Suppressor macrophage treated with lipopolysaccharide for 4 hours (primary cell): ENCODE data around the gene TBPL2.
"Not testable (repeated sequence)": the region's sequence is repeated elsewhere in the genome, so short reads cannot be mapped to it uniquely, and the experiment has no call there.

Source experiments
- DNase-seq: peaks from one replicate; pipeline ENCODE4 v3.0.0-alpha.2; 2020

TBPL2 gene

DNA sequence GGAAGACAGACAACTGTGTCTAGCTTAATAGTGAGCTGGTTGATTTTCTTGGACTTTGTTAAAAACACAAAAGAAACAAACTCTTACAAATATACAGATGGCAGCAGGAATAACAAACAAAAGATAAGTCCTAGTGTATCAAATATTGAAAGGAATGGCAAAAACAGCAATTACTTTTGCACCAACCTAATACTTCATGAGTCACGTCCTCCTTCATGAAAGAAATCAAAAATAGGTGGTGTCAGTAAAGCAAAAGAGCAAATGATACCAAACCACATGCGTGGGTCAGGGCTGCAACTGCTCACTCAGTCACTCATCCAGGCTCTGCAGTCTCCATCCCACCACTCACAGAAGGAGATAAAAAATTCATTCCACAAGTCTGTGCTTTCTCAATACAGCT lies 40.6 kb downstream of the TBPL2 start:
- DNase-seq: no peak

DNA sequence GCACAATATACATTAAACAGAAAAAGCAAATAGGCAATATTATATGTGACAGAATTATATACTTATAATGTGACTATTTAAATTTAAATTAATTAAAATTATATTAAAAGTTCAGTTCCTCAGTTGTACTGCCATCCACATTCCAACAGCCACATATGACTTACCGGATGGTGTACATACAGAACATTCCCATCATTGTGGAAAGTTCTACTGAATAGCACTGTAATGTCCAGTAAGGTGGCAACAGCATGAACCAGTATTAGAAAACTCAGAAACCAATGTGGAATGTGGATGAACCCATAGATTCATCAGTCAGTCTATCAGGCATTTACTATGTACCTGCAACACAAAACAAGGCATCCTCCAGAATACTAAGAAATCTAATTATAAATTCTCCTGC lies 41.2 kb downstream of the TBPL2 start:
- DNase-seq: no peak

DNA sequence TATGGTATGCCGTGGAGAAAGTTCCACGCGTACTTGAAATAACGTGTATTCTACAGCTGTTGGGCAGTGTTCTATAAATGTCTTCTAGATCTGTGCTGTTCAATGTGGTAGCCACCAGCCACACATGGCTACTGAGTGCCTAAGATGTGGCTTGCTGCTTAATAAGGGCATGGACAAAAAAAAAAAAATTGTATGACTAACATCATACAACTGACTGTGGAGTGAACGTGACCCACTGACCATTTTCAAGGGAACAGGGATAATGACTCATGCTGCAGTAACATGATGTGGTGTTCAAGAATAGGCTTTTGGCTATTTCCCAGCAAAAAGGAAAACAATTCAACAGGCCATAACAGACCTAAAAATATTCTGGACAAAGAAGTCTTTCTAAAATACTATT lies 41.7 kb downstream of the TBPL2 start:
- peak; percentile 83 for DNase-seq

DNA sequence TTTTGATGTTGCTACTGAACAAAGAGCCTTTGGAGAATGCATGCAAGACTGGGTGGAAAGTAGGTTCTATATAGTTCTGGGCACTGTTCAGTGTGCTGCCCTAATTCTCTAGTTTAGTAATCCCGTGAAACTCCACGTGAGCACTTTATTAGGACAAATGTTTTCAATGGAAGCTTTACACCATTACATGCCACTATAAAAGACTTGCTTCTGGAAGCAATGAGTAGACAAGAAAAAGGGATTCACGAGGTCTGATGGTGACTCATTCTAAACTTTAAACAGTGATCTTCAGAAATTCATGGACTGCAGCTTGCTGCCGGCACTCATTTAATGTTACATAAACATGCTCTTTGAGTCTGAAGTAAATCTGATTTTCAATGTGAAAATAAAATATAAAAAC lies 51.1 kb downstream of the TBPL2 start:
- no peak for DNase-seq

DNA sequence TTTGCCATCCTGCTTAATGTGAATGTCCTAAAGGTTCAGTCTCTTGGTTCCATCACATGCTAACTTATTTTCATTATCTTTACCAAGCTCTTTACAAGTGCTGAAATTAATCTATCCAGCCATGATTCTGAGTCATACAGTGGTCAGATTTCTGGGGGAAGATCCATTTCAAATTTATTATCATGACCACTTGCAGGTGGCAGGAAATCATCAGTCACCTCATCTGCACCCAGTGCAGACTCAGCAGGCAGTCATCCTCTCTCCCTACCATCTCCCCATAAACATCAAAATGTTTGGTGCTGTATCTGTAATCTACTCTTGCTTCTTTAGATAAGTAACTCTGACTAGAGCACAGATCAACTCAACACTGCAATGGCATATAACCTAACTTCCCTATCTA lies 52.3 kb downstream of the TBPL2 start:
- no peak for DNase-seq

DNA sequence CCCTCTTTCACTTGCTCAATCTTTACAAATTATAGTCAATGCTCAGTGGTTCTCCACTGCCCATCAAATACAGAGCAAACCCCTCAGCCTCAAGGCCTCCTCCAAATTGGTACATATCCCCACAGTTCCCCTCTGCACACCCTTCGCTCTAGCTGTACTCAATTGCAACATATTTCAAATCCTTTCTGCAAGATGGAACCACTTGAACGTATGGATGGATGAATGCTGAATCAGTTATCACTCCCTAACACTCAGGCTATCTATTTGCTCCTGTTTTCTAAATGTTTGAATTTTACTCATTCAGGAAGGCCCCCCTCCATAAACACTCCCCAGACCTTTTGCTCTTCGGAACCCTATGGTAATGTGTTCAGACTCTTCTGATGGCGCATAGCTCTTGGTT lies 53.3 kb downstream of the TBPL2 start:
- no peak for DNase-seq

DNA sequence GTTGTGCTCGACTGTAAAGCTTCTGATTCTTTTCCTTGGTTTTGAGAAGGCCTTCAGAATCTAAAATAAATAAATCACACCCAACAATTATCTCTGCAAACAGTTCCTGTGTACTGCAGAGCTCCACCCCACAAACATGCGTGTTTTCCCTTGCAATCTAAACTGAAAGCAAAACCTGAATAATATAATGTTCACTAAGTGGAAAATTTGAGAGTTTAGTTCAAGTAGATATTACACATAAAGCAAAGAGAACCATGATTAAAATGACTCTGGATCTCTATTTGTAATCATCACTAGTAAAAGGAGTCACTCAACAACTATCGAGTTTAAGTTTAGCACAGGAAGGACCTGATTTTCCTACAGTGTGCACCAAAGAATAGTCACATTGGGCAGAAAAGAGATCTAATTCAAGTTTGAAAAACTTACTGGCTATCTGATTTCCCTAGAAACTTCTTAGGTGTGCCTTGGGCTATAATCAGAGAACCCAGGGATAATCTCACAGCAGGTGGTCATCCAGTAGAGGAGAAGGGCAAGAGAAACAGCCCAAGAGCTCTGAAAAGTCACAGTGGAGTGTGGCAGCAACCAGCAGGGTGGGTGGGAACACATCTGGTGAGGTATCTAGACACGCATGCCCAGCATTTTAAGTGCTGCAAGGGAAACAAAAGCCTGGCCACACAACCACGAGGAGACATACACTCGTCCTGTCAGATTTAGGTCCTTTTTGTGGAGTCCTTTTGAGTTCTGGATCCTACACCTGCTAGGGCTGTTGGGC lies 54.2 kb downstream of the TBPL2 start:
- DNase-seq: no peak

DNA sequence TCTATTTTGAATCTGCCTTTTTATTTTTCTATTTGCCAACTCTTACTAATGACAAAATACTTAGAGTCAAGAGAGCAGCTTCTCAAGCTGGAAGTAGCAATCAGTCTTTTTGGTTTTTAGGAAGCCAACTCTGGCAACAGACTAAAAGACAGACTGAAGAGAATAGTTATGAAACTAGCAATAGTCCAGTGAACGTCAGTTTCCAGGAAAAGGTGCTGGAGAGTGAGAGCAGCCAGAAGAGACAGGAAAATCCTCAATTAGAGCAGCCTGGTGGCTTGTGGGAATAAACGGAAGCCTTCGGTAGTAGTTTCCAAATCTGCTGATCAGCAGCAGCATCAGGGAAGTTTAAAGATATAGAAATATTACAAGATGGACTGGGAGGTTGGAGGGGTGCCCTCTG lies 55.9 kb downstream of the TBPL2 start:
- no peak for DNase-seq

DNA sequence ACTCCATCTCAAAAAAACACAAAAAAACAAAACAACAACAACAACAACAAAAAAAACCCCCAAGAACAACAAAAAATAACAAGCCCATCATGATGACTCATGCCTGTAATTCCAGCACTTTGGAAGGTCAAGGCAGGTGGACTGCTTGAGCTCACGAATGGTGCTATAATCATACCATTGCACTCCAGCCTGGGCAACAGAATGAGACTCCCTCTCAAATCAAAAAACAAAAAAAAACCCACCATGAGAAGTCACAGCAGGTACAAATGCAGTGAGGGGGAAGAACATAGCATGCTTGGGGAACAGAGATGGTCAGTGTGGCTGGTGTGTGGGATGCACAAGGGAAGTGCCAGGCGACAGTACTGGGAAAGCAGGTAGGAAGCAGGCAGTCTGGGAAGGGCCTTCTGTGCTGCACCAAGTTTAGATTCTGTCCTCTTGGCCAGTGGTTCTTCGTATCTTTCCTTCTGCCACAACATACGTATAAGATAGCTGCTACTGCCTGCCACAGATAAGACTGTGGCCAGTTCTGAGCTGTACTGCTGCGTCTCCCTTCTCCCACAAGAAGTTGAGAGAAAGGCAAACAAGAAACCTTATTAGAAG lies 56.8 kb downstream of the TBPL2 start:
- no peak for DNase-seq

DNA sequence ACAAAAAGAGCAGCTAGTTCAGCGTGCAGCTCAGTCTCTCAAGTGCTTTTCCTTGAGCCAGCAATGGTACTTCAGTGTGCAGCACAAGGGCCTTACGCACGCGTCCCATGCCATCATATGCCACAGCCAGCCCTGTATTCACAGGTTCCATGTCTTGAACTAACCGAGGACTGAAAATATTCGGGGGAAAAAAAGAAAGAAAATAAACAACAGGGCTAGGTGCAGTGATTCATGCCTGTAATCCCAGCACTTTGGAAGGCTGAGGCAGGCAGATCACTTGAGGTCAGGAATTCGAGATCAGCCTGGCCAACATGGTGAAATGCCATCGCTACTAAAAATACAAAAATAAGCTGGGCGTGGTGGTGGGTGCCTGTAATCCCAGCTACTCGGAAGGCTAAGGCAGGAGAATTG lies 57.4 kb downstream of the TBPL2 start:
- DNase-seq: not testable (repeated sequence)

DNA sequence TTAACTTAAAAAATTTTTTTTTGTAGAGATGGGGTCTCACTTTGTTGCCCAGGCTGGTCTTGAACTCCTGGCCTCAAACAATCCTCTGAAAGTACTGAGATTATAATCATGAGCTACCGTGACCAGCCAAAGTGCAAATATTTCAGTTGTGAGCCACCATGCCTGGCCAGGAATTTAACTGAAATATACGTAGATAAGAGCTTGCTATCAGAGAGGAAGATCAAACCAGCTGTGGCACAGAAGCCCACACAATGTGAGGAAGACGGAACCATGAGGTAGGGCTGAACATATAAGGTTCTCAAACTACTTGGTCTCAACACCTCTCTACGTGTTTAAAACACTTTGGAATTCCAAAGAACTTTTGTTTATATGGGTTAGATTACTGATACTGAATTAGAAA lies 57.9 kb downstream of the TBPL2 start:
- DNase-seq: no peak

DNA sequence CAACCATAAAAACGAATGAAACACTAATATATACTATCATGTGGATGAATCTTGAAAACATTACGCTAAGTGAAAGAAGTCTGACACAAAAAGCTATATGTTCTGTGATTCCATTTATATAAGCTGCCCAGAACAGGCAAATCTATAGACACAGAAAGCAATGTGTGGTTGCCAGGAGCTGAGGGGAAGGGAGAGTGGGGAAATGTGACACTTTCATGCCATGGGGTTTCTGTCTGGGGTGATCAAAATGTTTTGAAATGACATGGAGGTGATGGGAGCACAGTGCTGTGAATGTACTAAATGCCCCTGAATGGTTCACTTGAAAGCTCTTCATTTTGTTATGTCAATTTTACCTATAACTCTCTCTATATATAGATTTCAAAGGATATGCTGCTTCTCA lies 58.9 kb downstream of the TBPL2 start:
- DNase-seq: no peak

DNA sequence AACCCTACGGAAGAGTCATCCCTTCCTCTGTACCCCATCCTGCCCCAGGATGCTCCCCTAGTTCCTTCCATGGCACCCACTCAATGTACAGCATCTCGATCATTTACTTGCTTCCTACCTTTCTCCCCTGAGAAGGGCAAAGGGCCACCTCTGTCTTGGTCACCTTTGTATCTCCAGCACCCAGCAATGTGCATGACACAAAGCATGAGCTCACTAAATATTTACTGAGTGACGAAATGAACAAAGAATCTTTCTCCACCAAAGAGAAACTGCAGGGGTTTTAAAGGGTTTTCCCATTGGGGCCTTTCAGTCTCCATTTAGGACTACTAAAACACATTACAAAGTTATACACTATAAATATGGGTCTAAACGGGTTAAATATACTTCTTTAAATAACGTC lies 59.4 kb downstream of the TBPL2 start:
- no peak for DNase-seq

DNA sequence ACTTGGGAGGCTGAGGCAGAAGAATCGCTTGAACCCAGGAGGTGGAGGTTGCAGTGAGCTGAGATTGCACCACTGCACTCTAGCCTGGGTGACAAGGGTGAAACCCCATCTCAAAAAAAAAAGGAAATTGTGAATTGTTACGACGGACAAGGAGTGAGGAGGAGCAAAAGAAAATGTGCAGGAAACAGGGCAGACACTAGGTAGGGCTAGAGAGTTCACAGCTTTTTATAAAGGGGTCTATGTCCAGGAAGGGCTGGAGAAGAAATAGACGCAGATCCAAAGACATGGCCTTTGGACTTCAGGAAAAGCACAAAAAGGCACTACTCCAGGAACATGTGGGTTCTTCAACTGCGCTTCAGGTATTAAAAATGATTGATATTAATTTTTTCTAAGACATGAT lies 63.2 kb downstream of the TBPL2 start:
- DNase-seq: no peak

DNA sequence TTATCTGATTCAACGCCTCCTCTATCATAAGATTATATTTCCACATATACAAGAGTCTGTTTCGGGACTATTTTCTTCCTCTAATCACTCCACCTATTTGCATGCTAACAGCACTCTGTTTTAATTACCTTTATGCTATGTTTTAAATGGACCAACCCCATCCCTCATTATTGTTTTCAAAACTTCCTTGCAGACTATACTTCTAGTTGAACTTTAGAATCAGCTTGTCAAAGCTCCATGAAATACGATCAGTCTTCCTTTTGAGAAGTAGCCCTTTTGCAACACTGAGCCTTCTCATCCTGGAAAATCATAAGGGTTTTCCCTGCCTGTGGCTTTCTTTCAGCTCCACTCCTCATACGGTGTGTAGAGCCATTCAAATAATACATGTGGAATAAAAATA lies 65.6 kb downstream of the TBPL2 start:
- DNase-seq: no peak

DNA sequence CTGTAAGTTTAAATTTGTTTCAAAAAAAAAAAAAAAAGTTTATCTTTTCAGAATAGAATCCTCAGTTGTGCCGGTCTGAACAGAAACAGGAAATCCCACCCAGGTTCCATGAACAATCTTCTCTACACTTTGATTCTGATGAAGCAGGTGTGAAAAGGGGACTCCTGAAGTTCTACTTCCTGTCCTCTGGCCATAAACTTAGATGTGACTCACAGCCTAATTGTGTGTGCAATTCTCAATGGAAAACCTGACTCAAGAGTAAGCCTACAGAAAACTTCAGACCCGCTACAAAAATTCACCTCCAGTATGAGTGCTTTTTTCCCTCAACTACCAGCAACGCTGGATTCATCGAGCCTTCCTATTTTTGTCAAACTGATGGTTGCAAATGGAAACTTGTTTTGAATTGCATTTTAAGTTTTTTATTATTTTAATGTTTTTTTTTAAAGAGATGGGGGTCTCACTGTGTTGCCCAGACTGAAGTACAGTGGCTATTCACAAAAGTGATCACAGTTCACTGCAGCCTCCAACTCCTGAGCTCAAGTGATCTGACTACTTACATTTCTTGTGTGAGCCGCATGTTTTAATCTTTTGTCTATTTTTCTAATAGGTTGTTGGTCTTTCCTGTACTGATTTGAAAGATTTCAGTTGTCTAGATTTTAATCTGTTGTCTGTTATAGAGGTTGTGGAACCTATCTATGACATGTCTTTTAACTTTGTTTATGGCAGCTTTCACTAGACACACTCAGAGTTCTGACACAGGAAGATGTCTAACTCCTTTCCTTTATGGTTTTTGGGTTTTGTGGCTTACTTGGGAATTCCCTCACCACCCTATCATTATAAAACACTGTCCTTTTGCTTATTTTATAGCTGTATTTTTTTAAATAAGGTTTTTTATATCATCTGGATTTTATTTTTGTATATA lies 66.4 kb downstream of the TBPL2 start:
- DNase-seq: no peak

DNA sequence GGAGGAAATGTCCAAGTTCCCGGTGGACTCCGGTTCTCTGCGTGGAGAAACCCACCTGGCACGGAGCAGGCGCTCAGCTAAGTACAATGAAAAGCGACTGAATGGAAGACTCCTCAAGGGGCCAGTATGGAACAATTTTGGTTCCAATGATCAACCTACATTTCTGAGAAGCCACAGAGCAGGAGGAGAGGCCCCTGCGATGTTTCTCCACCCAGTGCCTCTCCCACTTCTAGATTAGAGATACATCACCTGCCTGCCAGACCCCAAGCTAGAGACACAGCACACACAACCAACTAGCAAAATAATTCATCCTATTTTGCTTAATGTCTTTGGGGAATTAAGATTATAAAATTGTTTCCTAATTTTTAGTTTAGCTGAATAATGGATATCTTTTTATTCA lies 67.6 kb downstream of the TBPL2 start:
- DNase-seq: no peak

DNA sequence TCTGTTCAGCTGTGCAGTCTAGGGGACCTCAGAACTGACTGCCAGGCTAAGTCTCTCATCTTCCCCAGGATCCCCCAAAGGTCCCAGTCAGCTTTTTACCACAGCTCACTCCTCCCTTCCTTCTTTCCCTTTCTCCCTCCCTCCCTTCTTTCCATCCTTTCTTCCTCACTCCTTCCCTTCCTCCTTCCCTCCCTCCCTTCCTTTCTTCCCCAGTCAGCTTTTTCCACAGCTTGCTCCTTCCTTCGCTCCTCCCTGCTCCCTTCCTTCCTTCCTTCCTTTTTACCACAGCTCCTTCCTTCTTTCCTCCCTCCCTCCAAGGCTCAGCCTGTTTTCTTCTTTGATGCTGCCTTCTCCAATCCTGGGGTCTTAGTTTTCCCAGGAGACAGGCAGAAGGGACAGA lies 68.0 kb downstream of the TBPL2 start:
- no peak for DNase-seq

DNA sequence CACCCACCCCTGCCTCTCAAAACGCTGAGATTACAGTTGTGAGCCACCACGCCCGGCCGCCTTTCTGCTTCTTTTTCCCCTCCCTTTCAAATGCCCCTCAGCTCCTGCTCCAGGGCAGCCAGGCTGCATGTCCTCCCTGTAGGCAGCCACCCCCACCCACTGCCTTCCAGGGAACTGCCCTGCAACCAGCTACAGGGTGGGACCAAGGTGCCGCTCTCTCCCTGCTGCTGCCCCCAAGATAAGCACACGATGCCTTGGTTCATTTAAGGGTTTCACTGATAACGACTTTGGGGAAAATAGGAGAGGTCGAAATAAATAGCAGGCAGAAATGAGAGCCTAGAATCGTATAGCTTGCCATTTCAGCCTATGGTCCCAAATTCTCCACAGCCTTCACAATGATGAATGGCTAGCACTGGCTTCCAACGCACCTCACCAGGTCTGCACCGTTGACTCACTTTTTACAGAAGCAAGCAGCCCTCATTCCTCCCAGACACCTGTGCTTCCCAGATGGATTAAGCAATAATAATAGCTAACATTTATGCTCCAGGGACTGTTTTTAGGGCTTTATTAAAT lies 69.4 kb downstream of the TBPL2 start:
- DNase-seq: no peak

DNA sequence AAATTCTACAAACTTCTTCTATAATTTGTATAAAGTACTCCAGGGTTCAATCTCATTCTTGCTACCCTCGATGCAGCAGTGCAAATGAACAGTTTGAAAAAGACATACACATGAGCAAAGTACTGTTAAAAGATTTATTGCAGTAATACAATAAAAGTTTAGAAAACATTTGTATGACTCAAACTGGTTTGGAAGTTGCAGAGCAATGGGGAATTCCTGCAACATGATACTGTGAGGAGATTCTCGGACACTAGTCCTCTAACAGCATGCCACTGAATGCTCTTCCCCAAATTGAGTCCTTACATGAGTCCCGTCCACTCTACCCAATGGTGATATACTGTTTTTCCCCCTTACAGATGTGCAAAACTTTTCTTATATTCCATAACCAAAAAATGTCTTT lies 74.1 kb downstream of the TBPL2 start:
- DNase-seq: no peak
